ENCODE data around the gene DHRSX. TPM values are rescaled to one million over a fixed set of nuclear protein-coding genes. Genes with fewer than 3 reads are reported as not detected.

The DHRSX gene
- total RNA-seq, 1 experiment from 2014 or later: 21.5 TPM

- CTCF ChIA-PET: no interaction called here
- Mint-ChIP-seq H3K4me3 (ENCODE audit: low read depth, unreplicated experiment) (no peak overlapping the region), H3K27me3 (ENCODE audit: unreplicated experiment) (no peaks in the 10 kb centered on the region), H3K9me3 (ENCODE audit: low read depth, unreplicated experiment) (peaks cover 5% of the 10 kb centered on the region), H3K36me3 (ENCODE audit: insufficient read depth, unreplicated experiment) (no peaks in the 10 kb centered on the region), H3K27ac (ENCODE audit: unreplicated experiment) (no peak overlapping the region), H3K4me1 (ENCODE audit: low read depth, unreplicated experiment) (no peaks in the 10 kb centered on the region)
- no peak for TF ChIP-seq CTCF (IDR thresholded peaks at IDR 0.05; ENCODE audit: unreplicated experiment)
- no peak for DNase-seq
- no TSS peak for BruUV-seq (replicated peaks)
- intact Hi-C loops (cut with micrococcal nuclease; ENCODE audit: unreplicated experiment): no loop called here
These were observed 176.6 kb downstream of the DHRSX start for GRCh38 chrX:2324151-2324550.

GRCh38 chrX:2321411-2321810 is 179.4 kb downstream of the DHRSX start:
- Mint-ChIP-seq H3K4me3 (ENCODE audit: low read depth, unreplicated experiment) (no peak overlapping the region), H3K27ac (ENCODE audit: unreplicated experiment) (no peak overlapping the region)
- intact Hi-C loops (cut with micrococcal nuclease; ENCODE audit: unreplicated experiment): no loop called here

GRCh38 chrX:2320580-2321327 is 180.0 kb downstream of the DHRSX start:
- intact Hi-C loops (cut with micrococcal nuclease; ENCODE audit: unreplicated experiment): no loop called here
- CTCF ChIA-PET: no interaction called here
- H3K4me3 Mint-ChIP-seq (ENCODE audit: low read depth, unreplicated experiment): no peak overlapping the region
- no peaks in the 10 kb centered on the region for H3K4me1 Mint-ChIP-seq (ENCODE audit: low read depth, unreplicated experiment)
- peaks cover 4% of the 10 kb centered on the region for H3K9me3 Mint-ChIP-seq (ENCODE audit: low read depth, unreplicated experiment)
- DNase-seq: no peak
- H3K36me3 Mint-ChIP-seq (ENCODE audit: insufficient read depth, unreplicated experiment): no peaks in the 10 kb centered on the region
- H3K27me3 Mint-ChIP-seq (ENCODE audit: unreplicated experiment): no peaks in the 10 kb centered on the region
- TF ChIP-seq CTCF (IDR thresholded peaks at IDR 0.05; ENCODE audit: unreplicated experiment): no peak
- H3K27ac Mint-ChIP-seq (ENCODE audit: unreplicated experiment): no peak overlapping the region
- no TSS peak for BruUV-seq (replicated peaks)

More at GRCh38 chrX:2321411-2321810, 179.4 kb downstream of the DHRSX start:
- no peaks in the 10 kb centered on the region for H3K4me1 Mint-ChIP-seq (ENCODE audit: low read depth, unreplicated experiment)
- H3K9me3 Mint-ChIP-seq (ENCODE audit: low read depth, unreplicated experiment): peaks cover 5% of the 10 kb centered on the region
- DNase-seq: no peak
- no peak for TF ChIP-seq CTCF (IDR thresholded peaks at IDR 0.05; ENCODE audit: unreplicated experiment)
- CTCF ChIA-PET: no interaction called here
- no peaks in the 10 kb centered on the region for H3K27me3 Mint-ChIP-seq (ENCODE audit: unreplicated experiment)
- no TSS peak for BruUV-seq (replicated peaks)
- no peaks in the 10 kb centered on the region for H3K36me3 Mint-ChIP-seq (ENCODE audit: insufficient read depth, unreplicated experiment)

- Mint-ChIP-seq H3K4me3 (ENCODE audit: low read depth, unreplicated experiment) (no peak overlapping the region), H3K27ac (ENCODE audit: unreplicated experiment) (no peak overlapping the region), H3K27me3 (ENCODE audit: unreplicated experiment) (no peaks in the 10 kb centered on the region), H3K9me3 (ENCODE audit: low read depth, unreplicated experiment) (peaks cover 2% of the 10 kb centered on the region), H3K36me3 (ENCODE audit: insufficient read depth, unreplicated experiment) (no peaks in the 10 kb centered on the region), H3K4me1 (ENCODE audit: low read depth, unreplicated experiment) (no peaks in the 10 kb centered on the region)
- TF ChIP-seq CTCF (IDR thresholded peaks at IDR 0.05; ENCODE audit: unreplicated experiment): no peak
- CTCF ChIA-PET: no interaction called here
- no TSS peak for BruUV-seq (replicated peaks)
- DNase-seq: no peak
- intact Hi-C loops (cut with micrococcal nuclease; ENCODE audit: unreplicated experiment): no loop called here
These were observed 180.7 kb downstream of the DHRSX start for GRCh38 chrX:2320089-2320488.
